Mucosa of descending colon (tissue), 3 donors: ENCODE data around the gene AFAP1. TPM values are rescaled to one million over a fixed set of nuclear protein-coding genes. Genes with fewer than 3 reads are reported as not detected.

Experiments
- ATAC-seq: fragments of 200-7000 bp; cut with Tn5 transposase; one replicate; pipeline ENCODE4 v1.9.1; 2020; ENCODE audit warnings: mild to moderate bottlenecking, moderate library complexity
- DNase-seq, 3 donors: peaks; one replicate each; pipeline ENCODE4 v3.0.0-alpha.2; 2020
- H3K36me3 ChIP-seq: fragments of 200-600 bp; one replicate; pipeline ENCODE4 v1.8.0; 2021; ENCODE audit warnings: low read depth, mild to moderate bottlenecking
- H3K4me1 ChIP-seq: fragments of 200-600 bp; one replicate; pipeline ENCODE4 v1.8.0; 2021; ENCODE audit warnings: low read depth, mild to moderate bottlenecking
- H3K4me3 ChIP-seq: fragments of 200-600 bp; one replicate; pipeline ENCODE4 v1.8.0; 2021; ENCODE audit warnings: mild to moderate bottlenecking
- H3K9me3 ChIP-seq: fragments of 200-600 bp; one replicate; pipeline ENCODE4 v1.8.0; 2021; ENCODE audit warnings: mild to moderate bottlenecking
- intact Hi-C, 2 donors: fragments of 100-400 bp; cut with DNase I in 1 of 2; cut with micrococcal nuclease in 1 of 2; formaldehyde crosslinking; loops; one replicate each; pipeline versions ENCODE4 v1.11.0 to v1.11.1; 2022; cut with DNase I, micrococcal nuclease
- total RNA-seq, 3 donors: library from RNA; stranded (reverse); fragmentation: NEBNext Ultra II Directional in 2 of 3; extraction: Animal tissue kit (Norgen Biotek cat#: 25700) in 2 of 3; gene quantifications; one replicate each; pipeline versions ENCODE4 v1.2.1 to v1.2.4, GENCODE V29; 2021 to 2023
- TF ChIP-seq, protein P1 (sequence below): fragments of 200-600 bp; IDR thresholded peaks from one replicate; pipeline ENCODE4 v1.8.0; 2022; ENCODE audit warnings: antibody characterized with exemption, mild to moderate bottlenecking
- donor health status: DM: no; HTN: no; CAD: no; lungs with moderate emphysema.
- donor health status: DM: no; HTN: no; CAD: no.
- donor health status: DM: no; HTN: yes; CAD: no.

Gene AFAP1
- total RNA-seq, 3 donors from 2014 or later, result 31.4 to 59.1 (median 37.1) TPM

DNA sequence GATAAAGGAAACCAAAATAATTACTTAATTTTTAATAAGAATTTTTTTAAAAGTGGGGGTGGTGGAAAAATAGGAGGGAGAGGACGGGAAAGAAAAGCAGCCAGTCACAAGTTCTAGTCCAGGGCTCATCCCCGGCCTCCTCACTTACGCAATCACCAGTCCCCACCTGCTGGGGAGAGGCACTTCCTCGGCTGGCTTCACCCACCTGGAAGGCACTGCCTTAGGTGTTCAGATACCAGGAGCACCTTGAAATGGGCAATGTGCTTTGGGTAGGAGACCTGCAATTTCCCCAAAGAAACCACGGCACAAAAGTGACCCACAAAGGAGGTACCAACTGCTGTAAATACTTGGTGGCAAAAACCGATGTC, 23.8 kb downstream of the AFAP1 start:
- Histone ChIP-seq H3K4me3 (no peak overlapping the region), H3K9me3 (no peaks in the 10 kb centered on the region), H3K36me3 (no peaks in the 10 kb centered on the region), H3K4me1 (no peaks in the 10 kb centered on the region)
- ATAC-seq (peak; percentile 38), DNase-seq (no peak)
- TF ChIP-seq, protein P1, sequence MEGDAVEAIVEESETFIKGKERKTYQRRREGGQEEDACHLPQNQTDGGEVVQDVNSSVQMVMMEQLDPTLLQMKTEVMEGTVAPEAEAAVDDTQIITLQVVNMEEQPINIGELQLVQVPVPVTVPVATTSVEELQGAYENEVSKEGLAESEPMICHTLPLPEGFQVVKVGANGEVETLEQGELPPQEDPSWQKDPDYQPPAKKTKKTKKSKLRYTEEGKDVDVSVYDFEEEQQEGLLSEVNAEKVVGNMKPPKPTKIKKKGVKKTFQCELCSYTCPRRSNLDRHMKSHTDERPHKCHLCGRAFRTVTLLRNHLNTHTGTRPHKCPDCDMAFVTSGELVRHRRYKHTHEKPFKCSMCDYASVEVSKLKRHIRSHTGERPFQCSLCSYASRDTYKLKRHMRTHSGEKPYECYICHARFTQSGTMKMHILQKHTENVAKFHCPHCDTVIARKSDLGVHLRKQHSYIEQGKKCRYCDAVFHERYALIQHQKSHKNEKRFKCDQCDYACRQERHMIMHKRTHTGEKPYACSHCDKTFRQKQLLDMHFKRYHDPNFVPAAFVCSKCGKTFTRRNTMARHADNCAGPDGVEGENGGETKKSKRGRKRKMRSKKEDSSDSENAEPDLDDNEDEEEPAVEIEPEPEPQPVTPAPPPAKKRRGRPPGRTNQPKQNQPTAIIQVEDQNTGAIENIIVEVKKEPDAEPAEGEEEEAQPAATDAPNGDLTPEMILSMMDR, result no peak
- intact Hi-C loops, result no loop called here

DNA sequence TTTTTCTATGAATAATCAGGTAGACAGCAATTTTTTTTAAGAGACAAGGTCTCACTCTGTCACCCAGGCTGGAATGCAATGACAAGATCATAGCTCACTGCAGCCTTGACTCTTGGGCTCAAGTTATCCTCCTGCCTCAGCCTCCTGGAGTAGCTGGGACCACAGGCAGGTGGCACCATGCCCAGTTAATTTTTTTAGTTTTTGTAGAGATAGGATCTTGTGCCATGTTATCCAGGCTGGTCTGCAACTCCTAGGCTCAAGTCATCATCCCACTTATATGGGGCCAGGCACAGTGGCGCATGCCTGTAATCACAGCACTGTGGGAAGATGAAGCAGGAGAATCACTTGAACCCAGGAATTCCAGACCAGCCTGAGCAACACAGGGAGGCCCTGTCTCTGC, 26.8 kb downstream of the AFAP1 start:
- TF ChIP-seq, protein P1, result no peak
- intact Hi-C loops, result no loop called here
- H3K4me1 ChIP-seq, result no peaks in the 10 kb centered on the region
- no peak overlapping the region for H3K4me3 ChIP-seq
- DNase-seq, result no peak
- ATAC-seq, result no peak
- no peaks in the 10 kb centered on the region for H3K36me3 ChIP-seq
- no peaks in the 10 kb centered on the region for H3K9me3 ChIP-seq

DNA sequence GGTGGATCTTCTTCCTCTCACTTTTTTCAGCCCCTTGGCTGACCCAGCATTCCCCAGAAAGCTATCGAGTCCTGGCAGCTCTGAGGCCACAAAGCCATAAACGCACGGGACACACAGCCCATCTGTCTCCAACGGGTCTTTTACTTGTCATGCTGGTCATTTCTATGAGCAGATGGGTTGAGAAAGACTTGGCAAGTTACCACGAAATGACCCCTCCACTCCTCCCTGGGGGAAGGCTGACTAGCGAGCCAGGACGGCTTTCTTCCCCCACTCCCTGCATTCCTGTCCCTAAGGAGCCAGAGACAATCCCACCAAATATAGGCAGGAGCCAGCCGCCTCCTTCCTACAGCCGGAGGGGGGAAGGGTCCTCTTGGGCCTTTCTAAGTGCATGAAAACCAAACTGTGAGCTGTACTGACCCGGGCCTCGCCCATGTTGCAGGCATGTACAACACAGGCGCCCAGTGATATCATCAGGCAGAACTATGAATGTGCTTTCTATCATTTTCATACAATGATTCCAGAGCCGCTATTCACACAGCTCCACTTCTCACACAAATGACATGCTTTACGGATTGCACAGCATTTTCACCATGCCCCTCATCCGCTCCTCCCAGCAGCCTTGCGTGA, 28.6 kb downstream of the AFAP1 start:
- Histone ChIP-seq H3K36me3 (no peaks in the 10 kb centered on the region), H3K9me3 (no peaks in the 10 kb centered on the region), H3K4me3 (no peak overlapping the region), H3K4me1 (no peaks in the 10 kb centered on the region)
- intact Hi-C loops, result no loop called here
- TF ChIP-seq, protein P1, result no peak
- no peak for DNase-seq
- peak; percentile 46 for ATAC-seq

DNA sequence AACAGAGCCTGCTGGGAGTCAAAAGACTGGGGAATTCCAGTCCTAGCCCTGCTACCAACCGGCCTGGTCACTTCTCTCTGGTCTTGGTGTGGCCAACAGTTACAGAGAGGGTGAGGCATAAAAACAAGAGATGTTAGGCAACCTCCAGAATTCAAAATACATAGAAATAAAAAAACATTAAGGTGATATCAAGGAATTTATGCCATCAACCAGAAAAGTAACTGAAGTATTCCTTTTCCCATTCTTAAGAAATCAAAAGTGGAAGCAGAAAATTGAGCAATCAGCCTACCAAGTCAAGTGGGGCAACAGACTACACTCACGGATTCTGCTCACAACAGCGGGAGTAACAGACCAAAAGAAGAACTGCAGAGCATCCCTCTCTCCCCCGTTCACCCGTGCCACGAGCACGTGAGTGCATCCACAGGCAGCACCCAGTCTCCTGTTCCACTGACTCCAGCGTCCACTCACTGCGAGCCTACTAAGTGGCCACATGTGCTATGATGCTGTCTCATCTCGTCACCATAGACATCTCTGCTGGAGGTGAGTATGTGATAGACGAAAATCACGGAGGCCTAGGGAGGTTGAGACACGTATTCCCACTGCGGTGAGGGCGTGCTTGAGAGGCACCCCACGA, 29.3 kb downstream of the AFAP1 start:
- no peaks in the 10 kb centered on the region for H3K36me3 ChIP-seq
- ATAC-seq (peak; percentile 50), DNase-seq (no peak)
- H3K9me3 ChIP-seq, result no peaks in the 10 kb centered on the region
- H3K4me3 ChIP-seq, result no peak overlapping the region
- intact Hi-C loops, result no loop called here
- H3K4me1 ChIP-seq, result peaks cover 3% of the 10 kb centered on the region
- TF ChIP-seq, protein P1, result no peak

DNA sequence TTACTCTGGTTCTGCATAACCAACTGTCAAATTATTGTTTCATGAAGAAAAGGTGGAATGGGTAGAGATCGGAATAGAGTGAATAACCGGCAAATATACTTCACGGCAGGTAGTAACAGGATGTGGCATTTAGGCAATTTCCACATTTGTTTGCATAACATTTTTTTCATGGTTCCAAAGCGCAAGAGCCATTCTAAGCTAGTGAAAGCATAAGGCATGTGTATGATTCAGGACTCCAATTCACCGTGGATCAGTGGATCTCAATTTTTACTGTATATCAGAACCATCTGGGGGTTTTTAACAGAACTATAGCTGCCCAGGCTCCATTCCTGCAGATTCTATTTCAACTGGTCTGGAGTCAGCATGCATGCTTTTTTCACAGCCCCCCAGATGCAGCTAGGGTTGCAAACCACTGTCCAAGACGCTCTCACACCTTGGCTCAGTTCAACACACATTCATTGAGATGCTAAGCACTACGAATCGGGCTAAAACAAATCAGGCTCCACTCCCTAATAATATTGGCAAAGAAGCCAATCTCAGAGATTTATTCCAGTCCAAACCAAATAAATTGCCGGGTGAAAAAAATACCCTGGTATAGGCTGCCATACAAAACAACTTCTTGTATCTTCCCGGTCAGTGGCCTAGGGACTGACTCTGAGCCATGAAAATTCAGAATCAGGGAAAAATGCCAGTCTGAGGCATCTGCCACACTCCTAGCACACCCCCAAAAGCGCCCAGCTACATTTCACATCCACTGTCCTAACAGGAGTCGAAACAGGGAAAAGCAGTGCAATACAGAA, 30.0 kb downstream of the AFAP1 start:
- ATAC-seq (no peak), DNase-seq (no peak)
- Histone ChIP-seq H3K36me3 (no peaks in the 10 kb centered on the region), H3K4me1 (peaks cover 3% of the 10 kb centered on the region), H3K4me3 (no peak overlapping the region), H3K9me3 (no peaks in the 10 kb centered on the region)
- intact Hi-C loops, result no loop called here
- TF ChIP-seq, protein P1, result no peak
